ENCODE measurements around the gene EXOSC10. TPM values are rescaled to one million over a fixed set of nuclear protein-coding genes. Genes with fewer than 3 reads are reported as not detected.

EXOSC10 gene
- total and polyA plus RNA-seq, 2 experiments from 2014 or later: 55.5 to 72.9 TPM

GRCh38 chr1:11055676-11056075 is 44.0 kb downstream of the EXOSC10 start:
- no peaks in the 10 kb centered on the region for H3K27me3 ChIP-seq (ENCODE audit: insufficient read depth)
- H3K27ac Mint-ChIP-seq: no peak overlapping the region
- no peak for TF ChIP-seq ZNF331 (CRISPR knock-in tag; IDR thresholded peaks at IDR 0.05; ENCODE audit: low read depth)
- no peak for TF ChIP-seq STAT1 (IDR thresholded peaks at IDR 0.05; ENCODE audit: unreplicated experiment)
- TF ChIP-seq ZNF114 (CRISPR knock-in tag; IDR thresholded peaks at IDR 0.05): no peak
- TF ChIP-seq ETS1 (IDR thresholded peaks at IDR 0.05): no peak
- TF ChIP-seq CTCF (conservative IDR thresholded peaks at IDR 0.05; ENCODE audit: low read depth in 2 of 2): no peak
- no peak for TF ChIP-seq REST (IDR thresholded peaks at IDR 0.05; ENCODE audit: unreplicated experiment)
- TF ChIP-seq EZH2 (IDR thresholded peaks at IDR 0.05; ENCODE audit: low read depth, unreplicated experiment): no peak
- TF ChIP-seq JUNB (IDR thresholded peaks at IDR 0.05; ENCODE audit: unreplicated experiment): no peak
- no peak for TF ChIP-seq ZNF462 (CRISPR knock-in tag; IDR thresholded peaks at IDR 0.05)
- DNase-seq (ENCODE audit: low spot score): no peak
- no peak overlapping the region for H3K4me2 ChIP-seq
- no peak for ATAC-seq
- H3K36me3 ChIP-seq (ENCODE audit: insufficient read depth): peaks cover 4% of the 10 kb centered on the region; the same call in 1 of the 2 replicates
- peaks cover 24% of the 10 kb centered on the region for H3K79me2 ChIP-seq (replicated peaks; ENCODE audit: insufficient read depth)
- no peak overlapping the region for H3K4me3 ChIP-seq
- peaks cover 30% of the 10 kb centered on the region for H3K4me1 Mint-ChIP-seq
- H2AFZ ChIP-seq: no peak overlapping the region
- no peaks in the 10 kb centered on the region for H3K9me2 ChIP-seq (ENCODE audit: insufficient read depth)
- peaks cover 3% of the 10 kb centered on the region for H4K20me1 ChIP-seq (replicated peaks; ENCODE audit: insufficient read depth)
- peaks cover 45% of the 10 kb centered on the region for H3K36me3 Mint-ChIP-seq (ENCODE audit: low read depth)
- H3K27me3 Mint-ChIP-seq (ENCODE audit: insufficient read depth, low read depth, poor library complexity): peaks cover 26% of the 10 kb centered on the region
- H3K9me3 Mint-ChIP-seq: no peaks in the 10 kb centered on the region; the same call in 2 of the 3 replicates
- H3F3A ChIP-seq (replicated peaks; ENCODE audit: low read depth): peaks cover 30% of the 10 kb centered on the region
- H3K4me3 Mint-ChIP-seq: no peak overlapping the region
- no peak overlapping the region for H3K27ac ChIP-seq (ENCODE audit: low read depth)
- peaks cover 10% of the 10 kb centered on the region for H3K4me1 ChIP-seq (ENCODE audit: insufficient read depth)
